GM21367 (cell line): ENCODE data around the gene LILRA2.
"Not testable (repeated sequence)": the region's sequence is repeated elsewhere in the genome, so short reads cannot be mapped to it uniquely, and the experiment has no call there.

Source experiments
- ATAC-seq: cut with Tn5 transposase; IDR thresholded peaks from one replicate; pipeline ENCODE4 v1.9.1; 2021; ENCODE audit not compliant: unreplicated experiment

Gene LILRA2

DNA sequence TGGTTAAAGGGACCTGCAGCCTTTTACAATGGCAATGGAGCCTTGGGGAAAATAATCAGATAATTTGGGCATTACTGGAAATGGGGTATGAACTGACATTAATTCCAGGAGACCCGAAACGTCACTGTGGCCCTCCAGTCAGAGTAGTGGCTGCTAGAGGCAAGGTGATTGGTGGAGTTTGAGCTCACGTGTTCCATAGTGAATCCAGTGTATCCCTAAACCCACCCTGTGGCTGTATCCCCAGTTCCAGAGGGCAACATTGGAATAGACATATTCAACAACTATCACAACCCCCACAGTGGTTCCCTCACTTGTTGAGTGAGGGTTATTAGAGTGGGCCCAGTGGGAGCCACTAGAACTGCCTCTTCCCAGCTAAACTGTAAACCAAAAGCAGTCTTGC lies 3.3 kb upstream of the LILRA2 start:
- ATAC-seq = no peak

DNA sequence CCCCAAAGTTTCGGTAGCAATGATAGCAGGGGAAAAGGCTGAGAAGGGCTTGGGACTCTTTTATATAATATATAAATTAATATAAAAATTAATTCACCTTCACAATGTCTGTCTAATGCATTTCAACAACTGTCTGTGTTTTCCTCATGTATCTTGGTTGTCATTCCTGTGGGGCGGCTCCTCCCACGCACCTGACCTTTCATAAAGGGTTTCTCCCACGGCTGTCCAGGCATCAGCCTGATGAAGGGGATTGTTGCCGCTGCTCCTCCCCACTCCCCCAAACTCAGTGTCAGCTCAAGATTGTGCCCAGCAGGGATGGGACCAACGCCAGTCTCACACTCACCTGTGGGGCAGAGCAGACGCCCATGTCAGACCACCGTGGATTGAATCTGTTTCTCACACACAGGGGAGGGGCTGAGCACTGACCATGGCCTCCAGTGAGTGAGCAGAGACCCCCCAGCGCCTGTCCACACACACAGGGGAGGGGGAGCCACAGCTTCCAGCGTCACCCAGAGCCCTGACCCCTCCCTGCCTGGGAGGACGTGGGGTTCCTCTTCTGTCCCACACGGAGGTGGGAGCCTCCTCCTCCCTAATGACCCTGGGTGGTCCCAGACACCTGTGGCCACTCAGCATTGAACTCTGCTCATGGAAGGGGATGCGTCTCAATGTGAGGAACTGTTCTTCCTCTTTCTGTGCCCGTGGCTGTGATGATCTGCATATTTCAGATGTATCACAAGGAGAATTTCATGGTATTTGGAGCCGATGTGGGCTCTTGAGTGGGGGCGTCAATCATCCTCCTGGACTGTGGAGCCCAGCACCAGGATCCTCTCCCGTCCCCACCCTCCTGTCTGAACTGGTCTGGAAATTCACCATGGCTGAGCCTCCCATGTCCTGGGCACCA lies 1.6 kb upstream of the LILRA2 start:
- ATAC-seq = not testable (repeated sequence)

DNA sequence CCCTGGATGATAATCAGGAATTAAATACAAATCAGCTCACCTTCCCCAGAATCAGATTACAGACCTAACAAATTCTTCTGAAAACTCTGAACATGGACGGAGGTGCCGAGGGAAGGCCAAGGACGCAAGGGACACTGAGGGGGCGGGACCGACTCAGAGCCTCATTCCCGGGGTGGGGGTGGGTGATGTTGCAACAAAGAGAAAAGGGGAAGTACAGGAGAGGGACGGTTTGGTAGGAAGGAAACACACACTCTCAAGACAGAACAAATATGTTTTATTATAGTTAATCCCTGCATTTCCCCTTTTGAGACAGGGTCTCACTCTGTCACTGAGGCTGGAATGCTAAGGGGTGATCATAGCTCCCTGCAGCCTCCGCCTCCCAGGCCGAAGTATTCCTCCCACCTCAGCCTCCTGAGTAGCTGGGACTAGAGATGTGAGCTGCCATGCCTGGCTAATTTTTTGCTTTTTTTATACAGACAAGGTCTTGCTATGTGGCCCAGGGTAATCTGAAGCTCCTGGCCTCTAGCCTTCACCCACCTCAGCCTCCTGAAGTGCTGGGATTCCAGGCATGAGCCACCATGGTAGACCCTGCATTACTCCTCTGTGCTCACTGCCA lies 786 bp upstream of the LILRA2 start:
- no peak for ATAC-seq

DNA sequence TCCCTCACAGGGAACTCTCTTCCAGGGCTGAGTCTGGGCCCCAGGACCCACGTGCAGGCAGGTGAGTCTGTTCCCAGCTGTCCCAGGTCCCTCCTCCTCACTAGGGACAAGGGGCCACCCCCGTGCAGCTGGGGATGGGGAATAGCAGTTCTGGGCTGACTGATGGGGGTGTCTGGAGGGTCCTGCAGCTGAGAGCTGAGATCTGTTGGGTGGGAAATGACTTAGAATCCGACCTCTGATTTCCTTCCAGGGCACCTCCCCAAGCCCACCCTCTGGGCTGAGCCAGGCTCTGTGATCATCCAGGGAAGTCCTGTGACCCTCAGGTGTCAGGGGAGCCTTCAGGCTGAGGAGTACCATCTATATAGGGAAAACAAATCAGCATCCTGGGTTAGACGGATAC lies 461 bp downstream of the LILRA2 start:
- ATAC-seq = no peak

DNA sequence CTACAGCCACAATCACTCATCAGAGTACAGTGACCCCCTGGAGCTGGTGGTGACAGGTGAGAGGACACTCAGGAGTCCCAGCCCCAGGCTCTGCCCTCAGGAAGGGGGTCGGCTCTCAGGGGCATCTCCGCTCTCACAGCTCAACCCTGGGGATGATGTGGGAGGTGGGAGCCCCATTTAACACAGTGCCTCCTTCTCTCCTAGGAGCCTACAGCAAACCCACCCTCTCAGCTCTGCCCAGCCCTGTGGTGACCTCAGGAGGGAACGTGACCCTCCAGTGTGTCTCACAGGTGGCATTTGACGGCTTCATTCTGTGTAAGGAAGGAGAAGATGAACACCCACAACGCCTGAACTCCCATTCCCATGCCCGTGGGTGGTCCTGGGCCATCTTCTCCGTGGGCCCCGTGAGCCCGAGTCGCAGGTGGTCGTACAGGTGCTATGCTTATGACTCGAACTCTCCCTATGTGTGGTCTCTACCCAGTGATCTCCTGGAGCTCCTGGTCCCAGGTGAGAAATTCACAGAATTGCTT lies 1.0 kb downstream of the LILRA2 start:
- no peak for ATAC-seq

DNA sequence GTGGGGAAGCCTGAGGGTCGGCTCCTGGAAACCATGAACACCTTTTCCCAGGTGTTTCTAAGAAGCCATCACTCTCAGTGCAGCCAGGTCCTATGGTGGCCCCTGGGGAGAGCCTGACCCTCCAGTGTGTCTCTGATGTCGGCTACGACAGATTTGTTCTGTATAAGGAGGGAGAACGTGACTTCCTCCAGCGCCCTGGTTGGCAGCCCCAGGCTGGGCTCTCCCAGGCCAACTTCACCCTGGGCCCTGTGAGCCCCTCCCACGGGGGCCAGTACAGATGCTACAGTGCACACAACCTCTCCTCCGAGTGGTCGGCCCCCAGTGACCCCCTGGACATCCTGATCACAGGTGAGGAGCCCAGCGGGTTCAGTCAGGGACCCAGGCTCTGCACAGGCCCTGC lies 1.6 kb downstream of the LILRA2 start:
- ATAC-seq = not testable (repeated sequence)

DNA sequence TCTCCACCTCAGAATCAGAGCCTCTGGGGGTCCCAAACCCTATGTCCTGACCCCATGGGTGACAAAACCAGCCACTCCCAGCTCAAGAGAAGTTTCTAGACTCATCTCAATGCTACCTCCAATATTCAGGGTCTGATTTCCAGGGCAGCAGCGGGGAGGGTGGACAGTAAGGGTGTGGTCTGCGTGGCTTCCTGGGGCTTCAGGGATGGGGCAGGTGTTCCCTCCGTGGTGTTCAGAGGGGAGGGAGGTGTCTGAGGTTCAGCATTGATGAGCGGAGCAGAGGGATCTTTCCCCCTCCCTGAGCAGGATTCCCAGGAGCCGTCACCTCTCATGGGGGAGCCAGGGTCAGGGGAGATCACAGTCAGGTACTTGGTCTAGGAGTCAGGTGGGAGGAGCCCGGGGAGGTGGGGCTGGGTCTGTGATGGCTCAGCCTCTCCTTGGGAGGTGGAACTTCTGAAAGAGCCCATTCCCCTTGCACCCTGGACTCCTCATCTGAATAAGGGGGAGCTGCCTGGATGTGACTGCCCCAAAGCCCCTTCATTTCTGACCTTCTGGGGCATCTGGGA lies 2.9 kb downstream of the LILRA2 start:
- no peak for ATAC-seq

DNA sequence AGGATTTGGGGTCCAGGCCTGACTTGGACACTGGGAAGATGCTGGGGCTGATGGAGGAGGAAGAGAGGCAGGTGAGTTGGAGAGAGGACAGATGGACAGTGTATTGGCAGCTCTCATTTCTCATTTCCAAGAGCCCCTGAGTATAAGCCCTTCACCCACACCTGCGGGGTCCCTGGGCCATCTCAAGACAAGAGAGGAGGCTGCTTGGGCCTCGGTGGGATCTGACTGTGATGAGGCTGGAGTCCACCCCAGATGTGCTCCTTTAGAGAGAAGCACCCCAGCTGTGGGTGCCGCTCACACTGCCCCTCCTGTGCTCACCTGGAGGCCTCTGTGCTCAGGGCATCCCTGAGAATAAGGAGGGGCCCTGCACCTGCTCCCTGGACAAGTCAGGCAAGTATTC lies 3.7 kb downstream of the LILRA2 start:
- no peak for ATAC-seq

DNA sequence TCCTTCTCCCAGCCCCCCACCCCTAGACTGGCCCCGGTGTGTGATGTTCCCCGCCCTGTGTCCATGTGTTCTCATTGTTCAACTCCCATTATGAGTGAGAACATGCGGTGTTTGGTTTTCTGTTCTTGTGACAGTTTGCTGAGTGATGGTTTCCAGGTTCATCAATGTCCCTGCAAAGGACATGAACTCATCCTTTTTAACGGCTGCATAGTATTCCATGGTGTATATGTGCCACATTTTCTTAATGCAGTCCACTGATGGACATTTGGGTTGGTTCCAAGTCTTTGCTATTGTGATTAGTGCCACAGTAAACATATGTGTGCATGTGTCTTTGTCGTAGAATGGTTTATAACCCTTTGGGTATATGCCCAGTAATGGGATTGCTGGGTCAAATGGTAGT lies 4.7 kb downstream of the LILRA2 start:
- not testable (repeated sequence) for ATAC-seq

DNA sequence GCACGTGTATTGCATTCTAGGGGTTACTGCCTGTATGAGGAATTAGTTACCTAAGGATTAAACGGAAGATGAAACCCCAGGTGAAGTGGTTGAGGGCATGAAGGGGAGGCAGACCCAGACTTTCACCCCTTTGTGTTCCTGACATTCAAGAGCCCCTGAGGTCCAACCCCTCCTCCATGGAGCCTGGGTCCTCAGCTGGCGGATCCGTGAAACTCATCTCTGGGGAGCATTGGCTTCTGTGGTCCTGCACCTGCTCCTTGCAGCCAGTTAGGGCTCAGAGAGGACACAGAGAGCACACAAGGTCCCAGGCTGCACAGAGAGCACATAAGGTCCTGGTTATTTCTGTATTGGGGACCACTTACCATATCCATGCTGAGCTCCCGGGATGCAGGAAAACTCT lies 12.8 kb downstream of the LILRA2 start:
- no peak for ATAC-seq

DNA sequence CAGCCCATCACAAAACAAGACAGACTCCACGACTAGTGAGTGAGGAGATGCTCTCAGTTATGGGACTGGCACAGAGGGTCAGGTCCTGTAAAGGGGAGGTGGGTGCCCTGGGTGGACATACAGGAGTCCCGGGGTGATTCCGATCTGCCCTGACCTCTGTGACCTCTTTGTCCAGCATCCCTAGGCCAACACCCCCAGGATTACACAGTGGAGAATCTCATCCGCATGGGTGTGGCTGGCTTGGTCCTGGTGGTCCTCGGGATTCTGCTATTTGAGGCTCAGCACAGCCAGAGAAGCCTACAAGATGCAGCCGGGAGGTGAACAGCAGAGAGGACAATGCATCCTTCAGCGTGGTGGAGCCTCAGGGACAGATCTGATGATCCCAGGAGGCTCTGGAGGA lies 13.4 kb downstream of the LILRA2 start:
- no peak for ATAC-seq

DNA sequence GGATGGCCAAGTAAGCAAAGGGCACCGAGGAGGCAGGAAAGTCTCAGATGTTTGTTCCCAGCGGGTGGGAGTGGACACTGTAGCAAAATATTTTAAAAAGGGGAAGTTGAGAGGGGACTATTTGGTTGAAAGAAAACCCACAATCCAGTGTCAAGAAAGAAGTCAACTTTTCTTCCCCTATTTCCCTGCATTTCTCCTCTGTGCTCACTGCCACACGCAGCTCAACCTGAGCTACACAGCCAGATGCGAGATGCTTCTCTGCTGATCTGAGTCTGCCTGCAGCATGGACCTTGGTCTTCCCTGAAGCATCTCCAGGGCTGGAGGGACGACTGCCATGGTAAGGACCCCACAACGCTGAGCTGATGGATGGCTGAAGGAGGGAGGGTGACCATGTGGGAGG lies 19.9 kb downstream of the LILRA2 start, which contains the start of gene LILRA1:
TSS of gene LILRA1 (plus strand) at position 188 of the 400 bp plus-strand sequence. CDS start 613 bp downstream, outside the sequence.
- not testable (repeated sequence) for ATAC-seq

DNA sequence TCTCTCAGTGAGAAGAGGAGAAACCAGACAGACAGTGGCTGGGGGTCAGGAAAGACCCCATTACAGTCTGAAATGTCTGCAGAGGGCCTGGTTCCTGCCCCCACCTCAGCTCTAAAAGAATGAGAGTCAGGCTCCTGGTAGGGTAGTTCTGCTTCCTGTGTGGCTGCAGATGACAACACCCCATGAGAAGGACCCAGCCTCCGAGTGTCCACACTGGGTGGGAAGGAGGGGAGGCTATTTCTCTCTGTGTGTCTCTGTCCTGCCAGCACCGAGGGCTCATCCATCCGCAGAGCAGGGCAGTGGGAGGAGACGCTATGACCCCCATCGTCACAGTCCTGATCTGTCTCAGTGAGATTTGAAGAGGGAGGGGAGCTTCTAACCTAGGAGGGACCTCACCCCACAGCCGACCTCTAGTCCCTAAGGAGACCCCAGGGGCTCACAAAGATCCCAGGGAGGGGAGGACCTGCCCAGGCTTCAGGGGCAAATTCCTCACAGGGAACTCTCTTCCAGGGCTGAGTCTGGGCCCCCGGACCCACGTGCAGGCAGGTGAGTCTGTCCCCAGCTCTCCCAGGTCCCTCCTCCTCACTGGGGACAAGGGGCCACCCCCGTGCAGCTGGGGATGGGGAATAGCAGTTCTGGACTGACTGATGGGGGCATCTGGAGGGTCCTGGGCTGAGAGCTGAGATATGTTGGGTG lies 20.5 kb downstream of the LILRA2 start:
- not testable (repeated sequence) for ATAC-seq

DNA sequence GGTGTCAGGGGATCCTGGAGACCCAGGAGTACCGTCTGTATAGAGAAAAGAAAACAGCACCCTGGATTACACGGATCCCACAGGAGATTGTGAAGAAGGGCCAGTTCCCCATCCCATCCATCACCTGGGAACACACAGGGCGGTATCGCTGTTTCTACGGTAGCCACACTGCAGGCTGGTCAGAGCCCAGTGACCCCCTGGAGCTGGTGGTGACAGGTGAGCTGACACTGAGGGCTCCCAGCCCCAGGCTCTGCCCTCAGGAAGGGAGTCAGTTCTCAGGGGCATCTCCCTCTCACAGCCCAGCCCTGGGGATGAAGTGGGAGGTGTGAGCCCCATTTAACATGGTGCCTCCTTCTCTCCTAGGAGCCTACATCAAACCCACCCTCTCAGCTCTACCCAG lies 21.1 kb downstream of the LILRA2 start:
- ATAC-seq = no peak

DNA sequence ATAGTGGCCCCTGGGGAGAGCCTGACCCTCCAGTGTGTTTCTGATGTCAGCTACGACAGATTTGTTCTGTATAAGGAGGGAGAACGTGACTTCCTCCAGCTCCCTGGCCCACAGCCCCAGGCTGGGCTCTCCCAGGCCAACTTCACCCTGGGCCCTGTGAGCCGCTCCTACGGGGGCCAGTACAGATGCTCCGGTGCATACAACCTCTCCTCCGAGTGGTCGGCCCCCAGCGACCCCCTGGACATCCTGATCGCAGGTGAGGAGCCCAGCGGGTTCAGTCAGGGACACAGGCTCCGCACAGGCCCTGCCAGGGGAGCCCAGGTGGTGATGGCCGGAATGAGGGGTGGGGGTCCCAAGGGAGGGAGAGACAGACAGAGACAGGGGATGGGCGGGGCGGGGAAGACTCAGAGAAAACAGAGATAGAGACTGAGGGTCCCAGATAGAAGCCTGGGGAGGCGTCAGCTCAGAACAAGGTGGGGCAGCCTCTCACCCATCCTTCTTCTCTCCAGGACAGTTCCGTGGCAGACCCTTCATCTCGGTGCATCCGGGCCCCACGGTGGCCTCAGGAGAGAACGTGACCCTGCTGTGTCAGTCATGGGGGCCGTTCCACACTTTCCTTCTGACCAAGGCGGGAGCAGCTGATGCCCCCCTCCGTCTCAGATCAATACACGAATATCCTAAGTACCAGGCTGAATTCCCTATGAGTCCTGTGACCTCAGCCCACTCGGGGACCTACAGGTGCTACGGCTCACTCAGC lies 22.3 kb downstream of the LILRA2 start:
- not testable (repeated sequence) for ATAC-seq

DNA sequence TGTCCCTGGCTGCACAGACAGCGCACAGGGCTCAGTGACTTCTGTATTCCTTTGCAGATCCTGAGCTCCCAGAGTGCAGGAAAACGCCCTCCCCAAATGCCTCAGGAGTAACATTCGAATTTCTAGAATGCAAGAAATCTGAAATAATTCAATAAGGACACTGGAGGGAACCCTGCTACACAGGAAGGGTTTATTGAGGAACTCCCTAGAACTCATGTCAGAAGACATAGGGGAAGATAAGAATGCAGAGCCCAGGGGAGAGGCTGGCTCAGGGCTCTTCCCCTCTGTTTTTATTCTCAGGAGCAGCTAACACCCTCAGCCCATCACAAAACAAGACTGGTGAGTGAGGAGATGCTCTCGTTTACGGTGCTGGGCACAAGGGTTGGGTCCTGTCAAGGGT lies 26.6 kb downstream of the LILRA2 start:
- no peak for ATAC-seq

DNA sequence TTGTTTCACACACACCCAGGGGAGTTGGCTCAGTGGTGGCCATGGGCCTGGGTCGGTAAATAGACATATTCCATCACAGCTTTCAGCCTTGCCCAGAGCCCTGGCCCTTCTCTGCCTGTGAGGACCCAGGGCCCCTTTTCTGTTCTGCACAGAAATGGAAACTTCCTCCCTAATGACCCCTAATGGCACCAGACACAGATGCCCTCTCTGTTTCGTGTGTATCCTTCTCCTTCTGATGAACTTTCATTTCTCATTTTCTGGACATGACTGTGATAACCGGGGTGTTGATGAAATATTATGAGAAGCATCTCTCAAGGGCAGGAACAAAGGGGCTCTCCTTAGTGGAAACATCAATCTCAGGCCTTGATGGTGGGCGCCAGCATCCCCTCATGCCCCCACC lies 32.6 kb downstream of the LILRA2 start:
- no peak for ATAC-seq

DNA sequence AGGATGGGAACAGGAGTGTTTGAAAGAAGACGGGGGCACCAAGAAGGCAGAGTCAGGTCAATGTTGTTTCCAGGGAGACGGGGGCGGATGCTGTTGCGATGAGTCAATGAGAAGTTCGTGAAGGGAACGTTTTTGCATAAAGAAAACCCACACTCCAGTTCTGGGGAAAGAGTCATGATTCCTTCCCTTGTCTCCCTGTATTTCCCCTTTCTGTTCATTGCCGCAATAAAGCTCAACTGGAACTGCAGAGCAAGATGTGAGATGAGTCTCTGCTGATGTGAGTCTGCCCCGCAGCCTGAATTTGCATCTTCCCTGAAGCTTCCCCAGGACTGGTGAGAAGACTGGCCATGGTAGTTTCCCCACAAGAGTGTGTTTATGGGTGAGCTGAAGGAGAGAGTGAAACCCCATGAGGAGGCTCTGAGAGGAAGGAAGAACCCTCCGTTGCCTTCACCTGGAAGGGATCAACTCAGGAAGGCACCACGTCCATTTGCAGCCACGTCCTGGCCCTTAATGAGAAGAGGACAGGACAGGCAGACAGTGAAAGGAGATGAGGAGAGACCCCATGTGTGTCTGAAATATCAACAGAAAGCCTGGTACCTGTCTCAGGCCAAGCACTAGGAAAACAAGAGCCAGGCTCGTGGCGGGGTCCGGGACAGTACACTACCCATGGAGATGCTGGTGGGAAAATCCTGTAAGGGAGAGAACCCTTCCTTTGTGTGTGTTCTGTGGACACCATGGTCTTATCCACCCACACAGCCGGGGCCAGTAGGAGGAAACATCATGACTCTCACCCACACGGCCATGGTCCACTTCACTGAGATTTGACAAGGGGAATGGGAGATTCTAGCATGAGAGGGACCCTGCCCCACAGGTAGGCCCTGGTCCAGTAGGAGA lies 33.5 kb downstream of the LILRA2 start:
- no peak for ATAC-seq

DNA sequence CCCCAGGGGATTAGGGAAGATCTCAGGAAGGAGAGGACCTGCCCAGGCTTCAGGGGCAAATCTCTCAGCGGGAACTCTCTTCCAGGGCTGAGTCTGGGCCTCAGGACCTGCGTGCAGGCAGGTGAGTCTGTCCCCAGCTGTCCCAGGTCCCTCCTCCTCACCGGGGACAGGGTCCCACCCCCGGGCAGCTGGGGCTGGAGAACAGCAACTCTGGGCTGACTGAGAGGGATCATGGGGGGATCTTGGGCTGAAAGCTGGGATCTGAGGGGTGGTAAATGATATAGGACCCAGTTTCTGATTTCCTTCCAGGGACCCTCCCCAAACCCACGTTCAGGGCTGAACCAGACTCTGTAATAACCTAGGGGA lies 34.2 kb downstream of the LILRA2 start:
- ATAC-seq = no peak

DNA sequence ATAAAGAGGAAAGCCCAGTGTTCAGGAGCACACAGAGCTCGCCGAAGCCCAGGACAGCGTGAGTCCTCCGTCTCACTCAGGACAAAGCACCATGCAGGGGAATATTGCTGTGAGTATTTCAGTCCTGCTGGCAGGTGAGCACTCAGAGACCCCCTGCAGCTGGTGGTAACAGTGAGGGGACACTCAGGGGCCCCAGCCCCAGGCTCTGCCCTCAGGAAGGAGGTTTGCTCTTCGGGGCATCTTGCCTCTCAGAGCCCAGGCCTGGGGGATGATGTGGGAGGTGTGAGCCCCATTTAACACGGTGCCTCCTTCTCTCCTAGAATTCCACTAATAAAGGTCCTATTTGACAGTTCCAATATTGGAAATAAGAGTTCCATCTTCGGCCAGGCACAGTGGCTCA lies 34.6 kb downstream of the LILRA2 start:
- ATAC-seq = no peak
